ENCODE data around the gene CGB8.

The CGB8 gene

GRCh38 chr19:49009828-49010227, 39.1 kb downstream of the CGB8 start:
- Histone ChIP-seq H3K4me1 (ENCODE audit: control insufficient read depth, insufficient read depth, low read length) (no peaks in the 10 kb centered on the region), H3K36me3 (ENCODE audit: control insufficient read depth, insufficient read depth, low read length) (peaks cover 23% of the 10 kb centered on the region), H3K4me3 (ENCODE audit: insufficient read depth, low read depth, low read length) (no peak overlapping the region), H3K27ac (ENCODE audit: insufficient read depth, low read depth, low read length, poor library complexity, severe bottlenecking) (no peak overlapping the region), H3K9me3 (ENCODE audit: control insufficient read depth, low read length) (no peaks in the 10 kb centered on the region), H3K27me3 (ENCODE audit: control insufficient read depth, insufficient read depth, low read length, poor library complexity, severe bottlenecking) (no peaks in the 10 kb centered on the region)
- 94 to 96% methylated on average over 18 of the region's 18 CpGs for WGBS, 2 experiments

DNA sequence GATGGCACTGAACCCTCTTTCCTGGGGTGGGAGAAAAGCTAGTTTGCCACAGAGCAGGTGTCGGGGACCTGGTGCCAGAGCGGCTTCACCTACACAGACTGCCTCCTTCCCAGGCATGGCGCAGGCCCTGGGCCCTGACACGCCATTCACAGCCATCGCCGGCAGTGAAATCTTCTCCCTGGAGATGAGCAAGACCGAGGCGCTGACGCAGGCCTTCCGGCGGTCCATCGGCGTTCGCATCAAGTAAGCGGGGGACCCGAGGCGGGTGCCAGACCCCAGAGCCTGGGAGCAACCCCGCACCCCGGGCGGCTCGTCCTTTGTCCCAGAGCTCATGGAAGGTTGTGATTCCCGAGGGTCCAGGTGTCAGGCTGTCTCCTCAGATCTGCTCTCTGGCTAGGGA, 42.0 kb downstream of the CGB8 start:
- Histone ChIP-seq H3K36me3 (ENCODE audit: control insufficient read depth, insufficient read depth, low read length) (peaks cover 30% of the 10 kb centered on the region), H3K27me3 (ENCODE audit: control insufficient read depth, insufficient read depth, low read length, poor library complexity, severe bottlenecking) (no peaks in the 10 kb centered on the region), H3K4me1 (ENCODE audit: control insufficient read depth, insufficient read depth, low read length) (no peaks in the 10 kb centered on the region), H3K9me3 (ENCODE audit: control insufficient read depth, low read length) (no peaks in the 10 kb centered on the region), H3K27ac (ENCODE audit: insufficient read depth, low read depth, low read length, poor library complexity, severe bottlenecking) (no peak overlapping the region), H3K4me3 (ENCODE audit: insufficient read depth, low read depth, low read length) (no peak overlapping the region)
- 95 to 96% methylated on average over 22 of the region's 22 CpGs for WGBS, 2 experiments

GRCh38 chr19:49004964-49005614, 43.8 kb downstream of the CGB8 start:
- no peaks in the 10 kb centered on the region for H3K4me1 ChIP-seq (ENCODE audit: control insufficient read depth, insufficient read depth, low read length)
- H3K27me3 ChIP-seq (ENCODE audit: control insufficient read depth, insufficient read depth, low read length, poor library complexity, severe bottlenecking) = no peaks in the 10 kb centered on the region
- H3K36me3 ChIP-seq (ENCODE audit: control insufficient read depth, insufficient read depth, low read length) = peaks cover 21% of the 10 kb centered on the region
- H3K27ac ChIP-seq (ENCODE audit: insufficient read depth, low read depth, low read length, poor library complexity, severe bottlenecking) = no peak overlapping the region
- WGBS, 2 experiments = 94 to 98% methylated on average over 7 of the region's 7 CpGs
- H3K9me3 ChIP-seq (ENCODE audit: control insufficient read depth, low read length) = no peaks in the 10 kb centered on the region
- H3K4me3 ChIP-seq (ENCODE audit: insufficient read depth, low read depth, low read length) = no peak overlapping the region

DNA sequence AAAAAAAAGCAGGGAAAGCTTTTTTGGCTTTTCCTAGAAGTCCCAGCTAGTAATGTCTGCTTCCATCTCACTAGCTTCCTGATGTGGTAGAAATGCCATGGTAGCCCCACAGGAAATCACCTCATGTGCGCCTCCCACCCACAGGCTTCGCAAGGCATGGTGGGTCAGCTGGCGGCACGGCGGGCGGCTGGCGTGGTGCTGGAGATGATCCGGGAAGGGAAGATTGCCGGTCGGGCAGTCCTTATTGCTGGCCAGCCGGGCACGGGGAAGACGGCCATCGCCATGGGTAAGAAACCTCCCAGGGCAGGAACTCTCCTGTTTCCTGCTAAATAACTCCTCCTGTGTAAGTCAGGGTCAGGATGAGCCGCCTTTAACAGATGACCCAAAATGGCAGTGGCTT, 44.8 kb downstream of the CGB8 start:
- H3K27me3 ChIP-seq (ENCODE audit: control insufficient read depth, insufficient read depth, low read length, poor library complexity, severe bottlenecking) = no peaks in the 10 kb centered on the region
- H3K4me1 ChIP-seq (ENCODE audit: control insufficient read depth, insufficient read depth, low read length) = no peaks in the 10 kb centered on the region
- H3K27ac ChIP-seq (ENCODE audit: insufficient read depth, low read depth, low read length, poor library complexity, severe bottlenecking) = no peak overlapping the region
- H3K9me3 ChIP-seq (ENCODE audit: control insufficient read depth, low read length) = no peaks in the 10 kb centered on the region
- H3K4me3 ChIP-seq (ENCODE audit: insufficient read depth, low read depth, low read length) = no peak overlapping the region
- 96 to 98% methylated on average over 15 of the region's 15 CpGs for WGBS, 2 experiments
- peaks cover 21% of the 10 kb centered on the region for H3K36me3 ChIP-seq (ENCODE audit: control insufficient read depth, insufficient read depth, low read length)

DNA sequence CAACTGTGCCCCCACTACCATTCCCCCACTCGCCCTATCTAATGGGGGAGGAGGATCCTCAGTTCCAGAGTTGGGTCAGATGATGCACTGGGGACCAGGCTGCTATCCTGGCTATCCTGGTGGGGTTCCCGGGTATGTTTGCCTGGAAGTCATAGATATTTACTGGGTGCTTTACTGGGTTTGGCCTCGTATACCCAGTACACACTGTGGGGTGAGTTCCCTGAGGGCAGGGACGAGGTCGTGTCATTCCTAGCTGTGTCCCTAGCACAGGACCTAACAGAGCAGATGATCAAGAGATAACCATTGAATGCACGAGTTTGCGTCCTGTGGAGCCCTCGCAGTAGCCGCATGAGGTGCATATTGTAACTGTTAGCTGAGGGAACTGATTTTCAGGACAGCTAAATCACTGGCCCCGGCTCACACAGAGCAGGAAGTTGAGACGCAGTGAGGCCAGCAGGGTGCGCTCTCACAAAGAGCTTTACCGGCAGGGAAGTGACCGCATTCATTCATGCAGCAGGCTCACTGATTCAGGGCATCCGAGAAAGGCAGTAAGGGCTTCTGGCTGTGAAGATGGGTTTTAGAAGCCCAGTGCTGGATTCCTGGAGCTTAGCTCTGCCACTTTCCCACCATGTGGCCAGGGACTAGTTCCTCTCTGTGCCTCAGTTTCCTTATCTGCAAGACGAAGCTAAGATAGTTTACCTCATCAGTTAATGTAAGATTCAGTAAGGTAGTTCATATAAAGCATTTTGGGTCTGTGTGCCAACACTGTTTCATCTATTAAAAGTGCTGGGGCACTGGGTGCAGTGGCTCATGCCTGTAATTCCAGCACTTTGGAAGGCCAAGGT, 49.2 kb downstream of the CGB8 start:
- peaks cover 1% of the 10 kb centered on the region for H3K4me1 ChIP-seq (ENCODE audit: control insufficient read depth, insufficient read depth, low read length)
- H3K36me3 ChIP-seq (ENCODE audit: control insufficient read depth, insufficient read depth, low read length) = peaks cover 7% of the 10 kb centered on the region
- no peak overlapping the region for H3K27ac ChIP-seq (ENCODE audit: insufficient read depth, low read depth, low read length, poor library complexity, severe bottlenecking)
- 46 to 48% methylated on average over 15 to 16 of the region's 16 CpGs for WGBS, 2 experiments
- H3K4me3 ChIP-seq (ENCODE audit: insufficient read depth, low read depth, low read length) = no peak overlapping the region
- H3K9me3 ChIP-seq (ENCODE audit: control insufficient read depth, low read length) = no peaks in the 10 kb centered on the region
- H3K27me3 ChIP-seq (ENCODE audit: control insufficient read depth, insufficient read depth, low read length, poor library complexity, severe bottlenecking) = no peaks in the 10 kb centered on the region

GRCh38 chr19:48997972-48998371, 50.9 kb downstream of the CGB8 start:
- Histone ChIP-seq H3K9me3 (ENCODE audit: control insufficient read depth, low read length) (no peaks in the 10 kb centered on the region), H3K27ac (ENCODE audit: insufficient read depth, low read depth, low read length, poor library complexity, severe bottlenecking) (no peak overlapping the region), H3K4me1 (ENCODE audit: control insufficient read depth, insufficient read depth, low read length) (peaks cover 7% of the 10 kb centered on the region), H3K27me3 (ENCODE audit: control insufficient read depth, insufficient read depth, low read length, poor library complexity, severe bottlenecking) (no peaks in the 10 kb centered on the region), H3K4me3 (ENCODE audit: insufficient read depth, low read depth, low read length) (no peak overlapping the region), H3K36me3 (ENCODE audit: control insufficient read depth, insufficient read depth, low read length) (no peaks in the 10 kb centered on the region)
- 86 to 88% methylated on average over 5 of the region's 5 CpGs for WGBS, 2 experiments

All from ectodermal cell (in vitro differentiated cells).